Metanephros (tissue), 1 donor: ENCODE measurements around the gene UBE2D4. TPM values are rescaled to one million over a fixed set of nuclear protein-coding genes. Genes with fewer than 3 reads are reported as not detected.

Experiments
- total RNA-seq: library from RNA; depleted of rRNA; stranded (reverse); fragments of >200 nt; gene quantifications from one replicate; pipeline ENCODE4 v1.2.3, GENCODE V29; 2014

The UBE2D4 gene
- 12.4 TPM for total RNA-seq

GRCh38 chr7:43925984-43926797, at the start of gene UBE2D4:
Gene UBE2D4 (plus strand): TSS chr7:43926436. CDS start chr7:43926533, 97 bp downstream.

GRCh38 chr7:43906331-43907010, 19.8 kb upstream of the UBE2D4 start, which contains the start of gene URGCP:
Gene URGCP (minus strand): TSS chr7:43906596. CDS start chr7:43906575, 21 bp downstream.

GRCh38 chr7:43997532-43997931, 71.3 kb downstream of the UBE2D4 start, which contains the start of gene SPDYE1:
Gene SPDYE1 (plus strand): TSS chr7:43997897. CDS start chr7:43999950, 2,053 bp downstream.

Other genes with a start within 250 kb of the UBE2D4 start
- 75.8 TPM for gene COA1, start 196.9 kb upstream of the UBE2D4 start, total RNA-seq
- gene BLVRA, start 167.8 kb upstream of the UBE2D4 start, total RNA-seq = 24.2 TPM
- gene MRPS24, start 56.9 kb upstream of the UBE2D4 start, total RNA-seq = 63.9 TPM
- 27.8 TPM for gene URGCP, start 19.8 kb upstream of the UBE2D4 start, total RNA-seq
- gene SPDYE1, start 71.5 kb downstream of the UBE2D4 start, total RNA-seq = not detected
- gene DBNL, start 118.3 kb downstream of the UBE2D4 start, total RNA-seq = 73.8 TPM
- gene PGAM2, start 139.1 kb downstream of the UBE2D4 start, total RNA-seq = 102 TPM
- 33.3 TPM for gene POLM, start 156.1 kb downstream of the UBE2D4 start, total RNA-seq
- 68.5 TPM for gene AEBP1, start 177.9 kb downstream of the UBE2D4 start, total RNA-seq
- 77.7 TPM for gene POLD2, start 197.1 kb downstream of the UBE2D4 start, total RNA-seq
- gene MYL7, start 214.9 kb downstream of the UBE2D4 start, total RNA-seq = not detected